GM18951 (cell line): ENCODE measurements around the gene TBCK.

Experiments used
- POLR2A ChIP-seq: IDR thresholded peaks from 4 replicates; pipeline ENCODE4 v1.6.1; 2011; ENCODE audit warnings: mild to moderate bottlenecking; ENCODE audit not compliant: insufficient read length, insufficient read depth; ENCODE audit errors: extremely low read depth
- in situ Hi-C: fragments of 300-500 bp; cut with MboI; formaldehyde crosslinking; loops from one replicate; pipeline ENCODE4 v1.12.0; 2022; ENCODE audit warnings: low sequenced_read_pairs, mixed read lengths, inconsistent platforms; ENCODE audit not compliant: unreplicated experiment

Gene TBCK

GRCh38 chr4:106291678-106292077 is 24.3 kb downstream of the TBCK start:
- in situ Hi-C loops = no loop called here
- no peak for TF ChIP-seq POLR2A

- TF ChIP-seq POLR2A = no peak
- in situ Hi-C loops = no loop called here
These were observed 26.3 kb downstream of the TBCK start for GRCh38 chr4:106289737-106290136.

GRCh38 chr4:106287353-106287969 is 28.5 kb downstream of the TBCK start:
- no peak for TF ChIP-seq POLR2A
- in situ Hi-C loops = no loop called here

GRCh38 chr4:106286611-106287010 is 29.4 kb downstream of the TBCK start:
- no peak for TF ChIP-seq POLR2A
- in situ Hi-C loops = no loop called here

GRCh38 chr4:106284227-106284626 is 31.8 kb downstream of the TBCK start:
- in situ Hi-C loops = no loop called here
- TF ChIP-seq POLR2A = no peak

DNA sequence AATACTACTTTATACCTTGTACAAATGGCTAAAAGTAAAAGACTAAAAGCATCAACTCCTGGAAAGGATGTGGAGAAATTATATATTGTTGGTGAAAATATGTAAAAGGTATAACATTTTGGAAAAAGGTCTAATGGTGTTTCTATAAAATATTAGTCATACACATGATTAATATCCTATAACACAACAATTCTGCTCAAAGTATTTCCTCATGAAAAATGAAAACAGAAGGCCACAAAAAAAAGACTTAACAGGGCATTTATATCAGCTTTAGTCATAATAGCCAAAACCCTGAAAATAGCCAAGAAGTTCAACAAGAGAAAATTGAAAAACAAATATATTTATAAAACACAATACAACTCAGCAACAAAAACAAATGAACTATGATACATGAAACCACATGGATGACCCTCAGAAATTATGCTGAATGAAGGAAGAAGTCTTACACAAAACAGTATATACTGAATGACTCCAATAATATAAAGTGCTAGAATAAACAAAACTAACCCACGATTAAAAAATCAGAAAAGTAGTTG is 38.8 kb downstream of the TBCK start:
- in situ Hi-C loops = no loop called here
- TF ChIP-seq POLR2A = no peak

DNA sequence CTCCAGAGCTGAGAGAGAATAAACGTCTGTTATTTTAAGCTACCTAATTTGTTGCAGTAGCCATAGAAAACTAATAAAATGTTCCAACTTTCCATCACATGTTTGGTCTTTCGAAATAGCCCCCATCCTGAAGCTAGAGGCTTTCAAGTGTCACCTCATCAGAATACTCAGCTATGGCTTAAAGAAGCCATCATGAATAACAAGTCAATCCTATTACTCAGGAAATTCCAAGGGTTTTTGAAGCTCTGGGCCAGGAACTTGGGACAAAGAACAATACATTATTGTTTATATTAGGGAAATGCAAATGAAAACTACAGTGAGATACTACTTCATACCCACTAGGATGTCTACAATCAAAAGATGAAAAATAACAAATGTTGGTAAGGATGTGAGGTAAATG is 42.2 kb downstream of the TBCK start:
- in situ Hi-C loops = loop anchor here (25.0 kb wide), 1 partner anchor 213 kb away; no protein-coding TSS in a partner anchor
- no peak for TF ChIP-seq POLR2A

DNA sequence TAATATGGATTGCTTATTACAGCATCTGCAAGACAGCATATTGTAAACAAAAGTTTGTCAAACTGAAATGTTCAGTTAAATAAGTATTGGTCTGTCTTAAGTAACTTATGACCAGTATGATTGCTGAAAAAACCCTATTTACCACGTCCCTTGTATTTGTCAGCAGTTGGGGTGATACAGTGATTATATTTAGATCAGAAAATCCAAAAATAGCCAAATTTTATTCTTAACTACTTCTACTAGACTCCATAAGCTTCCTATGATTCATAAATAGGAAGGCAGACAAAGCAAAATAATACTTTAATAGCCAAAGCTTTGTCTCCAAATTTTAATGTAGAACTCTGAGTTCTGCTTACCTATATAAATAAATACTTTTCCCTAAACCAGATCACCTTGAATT is 45.3 kb downstream of the TBCK start:
- TF ChIP-seq POLR2A = no peak
- in situ Hi-C loops = loop anchor here (25.0 kb wide), 1 partner anchor 217 kb away; no protein-coding TSS in a partner anchor

DNA sequence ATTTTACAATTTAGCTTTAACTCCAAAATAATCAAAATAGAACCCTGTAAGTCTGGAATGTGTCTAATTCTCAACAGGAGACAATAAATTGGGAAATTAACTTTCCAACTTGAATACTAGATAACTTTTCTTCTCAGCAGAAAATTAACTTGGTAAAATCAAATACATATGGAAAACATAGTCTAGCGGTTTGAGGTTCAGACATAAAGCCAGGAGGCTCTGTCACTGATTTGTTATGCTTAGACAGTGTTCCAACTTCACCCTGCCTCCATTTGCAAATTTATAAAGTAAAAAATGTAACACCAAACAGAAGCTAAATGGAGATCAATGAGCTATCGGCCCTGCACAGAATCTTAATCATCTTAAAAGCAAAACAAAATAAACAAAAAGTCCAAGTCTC is 46.3 kb downstream of the TBCK start:
- in situ Hi-C loops = loop anchor here (25.0 kb wide), 1 partner anchor 218 kb away; no protein-coding TSS in a partner anchor
- no peak for TF ChIP-seq POLR2A

- in situ Hi-C loops = loop anchor here (25.0 kb wide), 1 partner anchor 219 kb away; no protein-coding TSS in a partner anchor
- no peak for TF ChIP-seq POLR2A
These were observed 47.2 kb downstream of the TBCK start for GRCh38 chr4:106268786-106269185.

DNA sequence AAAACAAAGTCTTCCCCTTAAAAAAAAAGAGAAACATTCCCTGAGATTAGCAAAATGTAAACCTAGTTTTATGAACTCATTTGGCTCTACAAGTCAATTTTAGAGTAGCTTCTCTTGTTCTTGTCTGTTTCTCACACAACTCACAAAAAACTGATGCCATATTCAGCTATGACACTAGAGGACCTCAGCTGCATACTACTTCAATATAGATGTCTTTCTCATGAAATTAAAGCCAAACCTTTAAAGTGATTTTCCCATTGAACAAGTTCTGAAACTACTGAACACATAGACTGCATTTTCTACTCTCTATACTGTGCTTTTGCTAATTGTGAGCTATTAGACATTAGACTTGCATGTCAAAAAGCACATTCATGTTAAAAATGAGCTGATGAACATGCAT is 49.8 kb downstream of the TBCK start:
- in situ Hi-C loops = loop anchor here (25.0 kb wide), 1 partner anchor 221 kb away; no protein-coding TSS in a partner anchor
- no peak for TF ChIP-seq POLR2A

DNA sequence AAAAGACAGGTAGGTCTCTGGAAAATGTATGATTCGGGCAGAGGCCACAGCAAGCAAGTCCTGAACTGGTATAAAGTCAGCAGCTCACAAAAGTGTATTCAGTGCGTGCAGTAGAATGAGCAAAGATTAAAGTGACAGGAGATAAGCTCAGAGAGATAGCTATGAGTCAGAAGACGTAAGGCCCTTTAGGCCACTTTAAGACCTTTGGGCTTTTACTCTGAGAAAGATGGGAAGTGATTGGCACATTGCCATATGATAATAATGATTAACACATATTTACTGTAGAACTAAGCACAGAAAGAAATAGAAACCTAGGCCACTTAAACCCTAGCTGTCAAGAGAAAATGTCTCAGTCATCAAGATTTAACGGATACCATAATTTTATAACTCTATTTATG is 51.7 kb downstream of the TBCK start:
- in situ Hi-C loops = loop anchor here (25.0 kb wide), 1 partner anchor 223 kb away; no protein-coding TSS in a partner anchor
- TF ChIP-seq POLR2A = no peak

DNA sequence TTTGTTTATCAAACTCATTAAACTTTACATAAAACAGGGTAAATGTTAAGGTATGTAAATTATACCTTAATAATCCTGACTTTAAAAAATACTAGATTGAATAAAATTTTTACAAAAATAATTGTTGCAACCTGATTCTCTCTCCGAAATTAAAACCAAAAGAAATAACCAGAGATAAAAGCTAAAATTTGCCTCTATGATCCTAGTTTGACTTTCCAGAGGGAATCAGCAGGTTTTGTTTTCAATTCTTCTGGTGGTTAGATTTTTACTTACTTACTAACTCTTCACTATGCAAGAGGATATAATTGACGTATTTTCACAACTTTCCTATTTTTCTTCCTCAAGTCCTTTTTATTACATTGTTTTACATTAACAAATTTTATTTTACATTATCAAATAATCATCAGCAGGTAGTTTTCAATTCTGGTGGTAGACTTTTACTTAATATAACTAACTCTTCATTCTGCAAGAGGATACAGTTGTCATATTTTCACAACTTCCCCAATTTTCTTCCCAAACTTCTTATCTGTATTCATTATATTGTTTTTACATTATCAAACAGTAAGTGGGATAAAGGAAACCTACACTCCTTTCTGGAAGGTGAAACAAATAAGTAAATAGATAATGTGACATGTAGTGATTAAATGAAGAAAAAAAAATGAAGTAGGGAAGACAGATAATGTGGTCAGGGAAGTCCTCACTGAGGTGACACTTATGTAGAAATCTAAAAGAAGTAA is 52.2 kb downstream of the TBCK start:
- TF ChIP-seq POLR2A = no peak
- in situ Hi-C loops = loop anchor here (25.0 kb wide), 1 partner anchor 224 kb away; no protein-coding TSS in a partner anchor

- TF ChIP-seq POLR2A = no peak
- in situ Hi-C loops = loop anchor here (25.0 kb wide), 1 partner anchor 225 kb away; no protein-coding TSS in a partner anchor
These were observed 54.0 kb downstream of the TBCK start for GRCh38 chr4:106261980-106262379.
